Panc1 (cell line): ENCODE measurements around the gene RNF149. TPM values are rescaled to one million over a fixed set of nuclear protein-coding genes. Genes with fewer than 3 reads are reported as not detected.

ENCODE experiments used
- ATAC-seq: fragments of 200-7000 bp; cut with Tn5 transposase; 2 replicates; pipeline ENCODE4 v1.9.1; 2020; ENCODE audit warnings: mild to moderate bottlenecking, moderate library complexity
- BruUV-seq: library from RNA; stranded (reverse); fragments of 400-500 nt; replicated peaks from 2 replicates; lab custom pipeline; 2021; lab: Mats Ljungman, UMichigan
- CTCF ChIA-PET: fragments of 300-600 bp; sonication (Branson Sonifier 250); formaldehyde crosslinking; loops from one replicate; lab custom pipeline; 2022; ENCODE audit warnings: antibody characterized with exemption; lab: Charles Lee
- POLR2A ChIA-PET: fragments of 300-600 bp; sonication (Branson Sonifier 250); formaldehyde crosslinking; loops from one replicate; lab custom pipeline; 2022; ENCODE audit warnings: antibody characterized with exemption; lab: Charles Lee
- DNase-seq: peaks from one replicate; pipeline ENCODE4 v3.0.0-alpha.2; 2010; ENCODE audit warnings: low read depth, low spot score
- H3K27ac ChIP-seq: 2 replicates; pipeline ENCODE4 v1.5.1; 2011; ENCODE audit warnings: mild to moderate bottlenecking, low read length, inconsistent platforms
- H3K27me3 ChIP-seq: fragments of 200-500 bp; sonication (Bioruptor generic); 2 replicates; pipeline ENCODE4 v1.6.0; 2014; ENCODE audit warnings: low read length, inconsistent platforms; ENCODE audit not compliant: control insufficient read depth, insufficient read depth
- H3K36me3 ChIP-seq: fragments of 200-500 bp; sonication (Bioruptor generic); 2 replicates; pipeline ENCODE4 v1.5.1; 2014; ENCODE audit warnings: inconsistent platforms, mild to moderate bottlenecking, low read length, moderate library complexity; ENCODE audit not compliant: control insufficient read depth, insufficient read depth
- H3K4me1 ChIP-seq: 2 replicates; pipeline ENCODE4 v1.5.1; 2011; ENCODE audit warnings: inconsistent platforms, mild to moderate bottlenecking, low read length, moderate library complexity; ENCODE audit not compliant: control insufficient read depth, insufficient read depth
- H3K4me3 ChIP-seq, 2 experiments: 2 replicates each; pipeline ENCODE4 v1.5.1; 2011 to 2012; ENCODE audit warnings: low read depth in 2 of 2, low read length in 2 of 2, mild to moderate bottlenecking in 2 of 2, inconsistent platforms in 1 of 2, moderate library complexity in 1 of 2
- H3K9me3 ChIP-seq: fragments of 200-500 bp; sonication (Bioruptor generic); 2 replicates; pipeline ENCODE4 v1.5.1; 2014; ENCODE audit warnings: low read depth, mild to moderate bottlenecking, inconsistent platforms, low read length, moderate library complexity; ENCODE audit not compliant: control insufficient read depth, insufficient read depth
- POLR2AphosphoS5 ChIP-seq: IDR thresholded peaks from 2 replicates; pipeline ENCODE4 v1.6.1; 2012; ENCODE audit warnings: mild to moderate bottlenecking, low read depth, low read length, moderate library complexity
- SIN3A ChIP-seq: IDR thresholded peaks from 2 replicates; pipeline ENCODE4 v1.6.1; 2012; ENCODE audit warnings: low read depth, mild to moderate bottlenecking, low read length, moderate library complexity, borderline replicate concordance; ENCODE audit not compliant: insufficient read depth
- TCF7L2 ChIP-seq: IDR thresholded peaks from 2 replicates; pipeline ENCODE4 v1.6.1; 2011; ENCODE audit warnings: mild to moderate bottlenecking, low read depth, low read length, inconsistent platforms
- in situ Hi-C: cut with HindIII; loops from 2 replicates; pipeline ENCODE4 v1.10.0; 2016; ENCODE audit warnings: low sequenced_read_pairs, low pct_unique_long_range_greater_than_20kb
- intact Hi-C: fragments of 100-400 bp; cut with micrococcal nuclease; formaldehyde crosslinking; loops from one replicate; pipeline ENCODE4 v1.10.0; 2022; ENCODE audit not compliant: unreplicated experiment
- total RNA-seq: library from RNA; stranded (reverse); gene quantifications from one replicate; pipeline ENCODE4 v1.2.1, GENCODE V29; 2021; ENCODE audit not compliant: unreplicated experiment
- TF ChIP-seq, protein P1 (sequence below): fragments of 450-650 bp; IDR thresholded peaks from 2 replicates; pipeline ENCODE4 v1.5.1; 2017; ENCODE audit warnings: mild to moderate bottlenecking
- TF ChIP-seq, protein P2 (sequence below), 2 experiments: IDR thresholded peaks; 2 replicates each; pipeline ENCODE4 v1.6.1; 2011 to 2012; ENCODE audit warnings: low read depth in 2 of 2, control low read depth in 1 of 2, low read length in 1 of 2, mild to moderate bottlenecking in 1 of 2, moderate library complexity in 1 of 2; ENCODE audit not compliant: insufficient read depth in 1 of 2

RNF149 gene
- total RNA-seq, 1 experiment from 2014 or later = 29.9 TPM

DNA sequence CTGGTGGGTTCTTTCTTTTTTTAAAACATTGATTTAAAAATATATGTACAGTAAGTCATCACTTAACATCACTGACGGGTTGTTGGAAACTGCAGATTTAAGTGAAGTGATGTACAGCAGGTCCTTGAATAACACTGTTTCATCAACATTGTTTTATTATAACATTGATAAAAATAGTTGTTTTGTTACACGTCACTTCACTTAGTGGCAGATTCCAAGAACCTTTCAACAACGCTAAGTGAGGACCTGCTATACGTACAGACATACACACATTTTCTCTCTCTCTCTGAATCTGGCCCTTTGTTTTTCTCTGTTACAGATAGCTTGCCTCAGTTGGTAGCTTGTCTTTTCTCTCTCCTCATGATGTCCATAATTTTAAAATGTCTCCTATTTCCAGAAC is 46.4 kb downstream of the RNF149 start:
- ATAC-seq (no peak), DNase-seq (no peak)
- ChIA-PET POLR2A (interaction anchor here (0.6 kb wide), 1 partner anchor 426 kb away, joined by 5 read pairs; no protein-coding TSS in a partner anchor), CTCF (no interaction called here)
- H3K27ac ChIP-seq = no peak overlapping the region
- H3K27me3 ChIP-seq = no peaks in the 10 kb centered on the region
- no peak overlapping the region for H3K4me3 ChIP-seq
- H3K4me1 ChIP-seq = no peaks in the 10 kb centered on the region
- TF ChIP-seq, protein P1, sequence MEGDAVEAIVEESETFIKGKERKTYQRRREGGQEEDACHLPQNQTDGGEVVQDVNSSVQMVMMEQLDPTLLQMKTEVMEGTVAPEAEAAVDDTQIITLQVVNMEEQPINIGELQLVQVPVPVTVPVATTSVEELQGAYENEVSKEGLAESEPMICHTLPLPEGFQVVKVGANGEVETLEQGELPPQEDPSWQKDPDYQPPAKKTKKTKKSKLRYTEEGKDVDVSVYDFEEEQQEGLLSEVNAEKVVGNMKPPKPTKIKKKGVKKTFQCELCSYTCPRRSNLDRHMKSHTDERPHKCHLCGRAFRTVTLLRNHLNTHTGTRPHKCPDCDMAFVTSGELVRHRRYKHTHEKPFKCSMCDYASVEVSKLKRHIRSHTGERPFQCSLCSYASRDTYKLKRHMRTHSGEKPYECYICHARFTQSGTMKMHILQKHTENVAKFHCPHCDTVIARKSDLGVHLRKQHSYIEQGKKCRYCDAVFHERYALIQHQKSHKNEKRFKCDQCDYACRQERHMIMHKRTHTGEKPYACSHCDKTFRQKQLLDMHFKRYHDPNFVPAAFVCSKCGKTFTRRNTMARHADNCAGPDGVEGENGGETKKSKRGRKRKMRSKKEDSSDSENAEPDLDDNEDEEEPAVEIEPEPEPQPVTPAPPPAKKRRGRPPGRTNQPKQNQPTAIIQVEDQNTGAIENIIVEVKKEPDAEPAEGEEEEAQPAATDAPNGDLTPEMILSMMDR = no peak
- TF ChIP-seq SIN3A (no peak), POLR2AphosphoS5 (no peak), TCF7L2 (no peak)
- TF ChIP-seq, protein P2, sequence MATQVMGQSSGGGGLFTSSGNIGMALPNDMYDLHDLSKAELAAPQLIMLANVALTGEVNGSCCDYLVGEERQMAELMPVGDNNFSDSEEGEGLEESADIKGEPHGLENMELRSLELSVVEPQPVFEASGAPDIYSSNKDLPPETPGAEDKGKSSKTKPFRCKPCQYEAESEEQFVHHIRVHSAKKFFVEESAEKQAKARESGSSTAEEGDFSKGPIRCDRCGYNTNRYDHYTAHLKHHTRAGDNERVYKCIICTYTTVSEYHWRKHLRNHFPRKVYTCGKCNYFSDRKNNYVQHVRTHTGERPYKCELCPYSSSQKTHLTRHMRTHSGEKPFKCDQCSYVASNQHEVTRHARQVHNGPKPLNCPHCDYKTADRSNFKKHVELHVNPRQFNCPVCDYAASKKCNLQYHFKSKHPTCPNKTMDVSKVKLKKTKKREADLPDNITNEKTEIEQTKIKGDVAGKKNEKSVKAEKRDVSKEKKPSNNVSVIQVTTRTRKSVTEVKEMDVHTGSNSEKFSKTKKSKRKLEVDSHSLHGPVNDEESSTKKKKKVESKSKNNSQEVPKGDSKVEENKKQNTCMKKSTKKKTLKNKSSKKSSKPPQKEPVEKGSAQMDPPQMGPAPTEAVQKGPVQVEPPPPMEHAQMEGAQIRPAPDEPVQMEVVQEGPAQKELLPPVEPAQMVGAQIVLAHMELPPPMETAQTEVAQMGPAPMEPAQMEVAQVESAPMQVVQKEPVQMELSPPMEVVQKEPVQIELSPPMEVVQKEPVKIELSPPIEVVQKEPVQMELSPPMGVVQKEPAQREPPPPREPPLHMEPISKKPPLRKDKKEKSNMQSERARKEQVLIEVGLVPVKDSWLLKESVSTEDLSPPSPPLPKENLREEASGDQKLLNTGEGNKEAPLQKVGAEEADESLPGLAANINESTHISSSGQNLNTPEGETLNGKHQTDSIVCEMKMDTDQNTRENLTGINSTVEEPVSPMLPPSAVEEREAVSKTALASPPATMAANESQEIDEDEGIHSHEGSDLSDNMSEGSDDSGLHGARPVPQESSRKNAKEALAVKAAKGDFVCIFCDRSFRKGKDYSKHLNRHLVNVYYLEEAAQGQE (IDR thresholded peaks at IDR 0.05; ENCODE audit: insufficient read depth in 1 of 2, low read depth in 2 of 2, low read length in 1 of 2) = no peak
- in situ Hi-C loops = no loop called here
- BruUV-seq = no TSS peak
- H3K36me3 ChIP-seq = peaks cover 7% of the 10 kb centered on the region; the same call in 1 of the 2 replicates
- no peaks in the 10 kb centered on the region for H3K9me3 ChIP-seq
- intact Hi-C loops = no loop called here

DNA sequence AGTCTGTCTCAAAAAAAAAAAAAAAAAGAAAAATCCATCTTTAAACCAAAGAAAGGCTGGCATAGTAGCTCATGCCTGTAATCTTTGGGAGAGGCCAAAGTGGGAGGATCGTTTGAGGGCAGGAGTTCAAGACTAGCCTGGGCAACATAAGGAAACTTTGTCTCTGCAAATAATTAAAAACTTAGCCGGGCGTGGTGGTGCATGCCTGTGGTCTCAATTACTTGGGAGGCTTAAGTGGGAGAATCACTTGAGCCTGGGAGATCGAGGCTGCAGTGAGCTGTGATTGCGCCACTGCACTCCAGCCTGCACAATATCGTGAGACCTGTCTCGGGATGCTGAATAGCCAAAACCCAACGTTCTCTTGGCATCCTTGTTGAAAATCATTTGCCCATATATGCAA is 49.7 kb downstream of the RNF149 start:
- ChIA-PET POLR2A (no interaction called here), CTCF (no interaction called here)
- intact Hi-C loops = no loop called here
- Histone ChIP-seq H3K36me3 (peaks cover under 1% of the 10 kb centered on the region), H3K27ac (no peak overlapping the region), H3K4me1 (peaks cover 9% of the 10 kb centered on the region; the same call in 1 of the 2 replicates), H3K9me3 (no peaks in the 10 kb centered on the region), H3K4me3 (no peak overlapping the region), H3K27me3 (no peaks in the 10 kb centered on the region)
- DNase-seq (no peak), ATAC-seq (no peak)
- in situ Hi-C loops = no loop called here
- no TSS peak for BruUV-seq
- TF ChIP-seq SIN3A = no peak
- TF ChIP-seq, protein P1 = no peak
- no peak for TF ChIP-seq TCF7L2
- TF ChIP-seq, protein P2 (IDR thresholded peaks at IDR 0.05; ENCODE audit: insufficient read depth in 1 of 2, low read depth in 2 of 2, low read length in 1 of 2) = no peak
- no peak for TF ChIP-seq POLR2AphosphoS5
